Spleen (tissue), 11 donors: ENCODE measurements around the gene CYP26C1. TPM values are rescaled to one million over a fixed set of nuclear protein-coding genes. Genes with fewer than 3 reads are reported as not detected.

Source experiments
- DNase-seq: peaks from one replicate; pipeline ENCODE4 v3.0.0-alpha.2; 2020
- H3K27ac ChIP-seq, 8 donors: fragments of 200-600 bp; sonication (generic) in 7 of 8; 1 replicate in 4 of 8; 2 replicates in 4 of 8; pipeline versions ENCODE4 v1.5.0 to v1.8.0; 2016 to 2021; ENCODE audit warnings: inconsistent platforms in 4 of 8, mild to moderate bottlenecking in 4 of 8, moderate library complexity in 1 of 8
- H3K27me3 ChIP-seq, 7 donors: fragments of 200-600 bp; sonication (generic) in 6 of 7; replicated peaks in 1 of 7; 1 replicate in 4 of 7; 2 replicates in 3 of 7; pipeline versions ENCODE4 v1.5.0 to v1.8.0; 2016 to 2021; ENCODE audit warnings: inconsistent platforms in 3 of 7, mild to moderate bottlenecking in 1 of 7
- H3K36me3 ChIP-seq, 6 donors: fragments of 200-600 bp; sonication (generic) in 5 of 6; 1 replicate in 4 of 6; 2 replicates in 2 of 6; pipeline versions ENCODE4 v1.5.0 to v1.8.0; 2016 to 2021; ENCODE audit warnings: inconsistent platforms in 2 of 6
- H3K4me1 ChIP-seq, 6 donors: fragments of 200-600 bp; sonication (generic) in 5 of 6; 1 replicate in 3 of 6; 2 replicates in 3 of 6; pipeline versions ENCODE4 v1.5.0 to v1.8.0; 2016 to 2021; ENCODE audit warnings: inconsistent platforms in 3 of 6
- H3K4me3 ChIP-seq, 8 donors: fragments of 200-600 bp; sonication (generic) in 7 of 8; 1 replicate in 4 of 8; 2 replicates in 4 of 8; pipeline versions ENCODE4 v1.5.0 to v1.8.0; 2016 to 2021; ENCODE audit warnings: inconsistent platforms in 4 of 8, mild to moderate bottlenecking in 4 of 8, moderate library complexity in 2 of 8
- H3K9me3 ChIP-seq, 8 donors: fragments of 200-600 bp; sonication (generic) in 7 of 8; 1 replicate in 4 of 8; 2 replicates in 4 of 8; pipeline versions ENCODE4 v1.5.0 to v1.8.0; 2016 to 2021; ENCODE audit warnings: inconsistent platforms in 4 of 8
- POLR2A ChIP-seq, 3 donors: fragments of 450-650 bp; IDR thresholded peaks; one replicate each; pipeline ENCODE4 v1.5.1; 2017; ENCODE audit warnings: antibody characterized with exemption in 3 of 3, mild to moderate bottlenecking in 1 of 3
- POLR2AphosphoS5 ChIP-seq, 3 donors: sonication (generic); formaldehyde crosslinking; IDR thresholded peaks; one replicate each; pipeline ENCODE4 v1.5.1; 2017; ENCODE audit warnings: antibody characterized with exemption in 3 of 3
- WGBS, 5 donors: extraction: QIAGEN DNeasy Blood & Tissue Kit in 3 of 5; methylation state at CpG; one replicate each; pipeline versions ENCODE4 v1.1.5 to v1.1.7; 2013 to 2018; 5-methylcytosine and 5-hydroxymethylcytosine counted together
- intact Hi-C: fragments of 100-400 bp; cut with DNase I; formaldehyde crosslinking; loops from one replicate; pipeline ENCODE4 v1.15.0; 2023; ENCODE audit warnings: low total_unique reads
- polyA plus RNA-seq, 3 donors: library from polyadenylated mRNA; stranded (reverse); fragments of 200-250 nt; gene quantifications; one replicate each; pipeline ENCODE4 v1.2.1, GENCODE V29; 2013
- total RNA-seq, 7 donors: library from RNA; depleted of rRNA in 3 of 7; stranded (reverse); fragments of >200 nt in 3 of 7; fragmentation: NEBNext Ultra II Directional in 4 of 7; extraction: Animal tissue kit (Norgen Biotek cat#: 25700) in 4 of 7; gene quantifications; one replicate each; pipeline versions ENCODE4 v1.1.0 to v1.2.1, GENCODE V29; 2016 to 2021
- TF ChIP-seq, protein P1 (sequence below), 11 experiments: fragments of 200-600 bp in 7 of 11; fragments of 450-650 bp in 4 of 11; sonication (generic) in 4 of 11; IDR thresholded peaks in 8 of 11; conservative IDR thresholded peaks in 3 of 11; 1 replicate in 7 of 11; 2 replicates in 4 of 11; pipeline versions ENCODE4 v1.4.0 to v1.8.0; 2016 to 2021; ENCODE audit warnings: antibody characterized with exemption in 11 of 11, inconsistent platforms in 4 of 11, mild to moderate bottlenecking in 1 of 11
- donor health status: healthy with polysubstance abuse.
- donor health status: DM: no; HTN: no; CAD: no; lungs with moderate emphysema.
- donor health status: DM: no; HTN: no; CAD: no.
- donor health status: Bipolar disorder and iron deficiency.
- donor health status: healthy.
- donor health status: DM: no; HTN: no; CAD: no.
- donor health status: DM: yes; HTN: yes; CAD: no.

CYP26C1 gene
- total and polyA plus RNA-seq, 10 donors: 0.04 to 1.3 (median 0.39) TPM

- 60 to 75% (median 65%) methylated on average over 10 of the region's 10 CpGs for WGBS, 5 donors
- Histone ChIP-seq H3K27ac (no peak overlapping the region), H3K36me3 (no peaks in the 10 kb centered on the region), H3K9me3 (no peaks in the 10 kb centered on the region), H3K27me3 (peaks cover 0 to 56% (median 20%) of the 10 kb centered on the region in 7 donors), H3K4me1 (peaks cover 0 to 10% (median 7%) of the 10 kb centered on the region in 6 donors), H3K4me3 (no peak overlapping the region)
- no peak for DNase-seq
- intact Hi-C loops: loop anchor here (2.0 kb wide), 1 partner anchor 271 kb away; no protein-coding TSS in a partner anchor
- no peak for TF ChIP-seq POLR2AphosphoS5 (IDR thresholded peaks at IDR 0.05)
- TF ChIP-seq POLR2A (IDR thresholded peaks at IDR 0.05): no peak
- TF ChIP-seq, protein P1, sequence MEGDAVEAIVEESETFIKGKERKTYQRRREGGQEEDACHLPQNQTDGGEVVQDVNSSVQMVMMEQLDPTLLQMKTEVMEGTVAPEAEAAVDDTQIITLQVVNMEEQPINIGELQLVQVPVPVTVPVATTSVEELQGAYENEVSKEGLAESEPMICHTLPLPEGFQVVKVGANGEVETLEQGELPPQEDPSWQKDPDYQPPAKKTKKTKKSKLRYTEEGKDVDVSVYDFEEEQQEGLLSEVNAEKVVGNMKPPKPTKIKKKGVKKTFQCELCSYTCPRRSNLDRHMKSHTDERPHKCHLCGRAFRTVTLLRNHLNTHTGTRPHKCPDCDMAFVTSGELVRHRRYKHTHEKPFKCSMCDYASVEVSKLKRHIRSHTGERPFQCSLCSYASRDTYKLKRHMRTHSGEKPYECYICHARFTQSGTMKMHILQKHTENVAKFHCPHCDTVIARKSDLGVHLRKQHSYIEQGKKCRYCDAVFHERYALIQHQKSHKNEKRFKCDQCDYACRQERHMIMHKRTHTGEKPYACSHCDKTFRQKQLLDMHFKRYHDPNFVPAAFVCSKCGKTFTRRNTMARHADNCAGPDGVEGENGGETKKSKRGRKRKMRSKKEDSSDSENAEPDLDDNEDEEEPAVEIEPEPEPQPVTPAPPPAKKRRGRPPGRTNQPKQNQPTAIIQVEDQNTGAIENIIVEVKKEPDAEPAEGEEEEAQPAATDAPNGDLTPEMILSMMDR (IDR thresholded peaks at IDR 0.05 in 8 of 11, conservative IDR thresholded peaks at IDR 0.05 in 3 of 11): no peak
Observed at GRCh38 chr10:93081834-93082233, 21.2 kb downstream of the CYP26C1 start.

DNA sequence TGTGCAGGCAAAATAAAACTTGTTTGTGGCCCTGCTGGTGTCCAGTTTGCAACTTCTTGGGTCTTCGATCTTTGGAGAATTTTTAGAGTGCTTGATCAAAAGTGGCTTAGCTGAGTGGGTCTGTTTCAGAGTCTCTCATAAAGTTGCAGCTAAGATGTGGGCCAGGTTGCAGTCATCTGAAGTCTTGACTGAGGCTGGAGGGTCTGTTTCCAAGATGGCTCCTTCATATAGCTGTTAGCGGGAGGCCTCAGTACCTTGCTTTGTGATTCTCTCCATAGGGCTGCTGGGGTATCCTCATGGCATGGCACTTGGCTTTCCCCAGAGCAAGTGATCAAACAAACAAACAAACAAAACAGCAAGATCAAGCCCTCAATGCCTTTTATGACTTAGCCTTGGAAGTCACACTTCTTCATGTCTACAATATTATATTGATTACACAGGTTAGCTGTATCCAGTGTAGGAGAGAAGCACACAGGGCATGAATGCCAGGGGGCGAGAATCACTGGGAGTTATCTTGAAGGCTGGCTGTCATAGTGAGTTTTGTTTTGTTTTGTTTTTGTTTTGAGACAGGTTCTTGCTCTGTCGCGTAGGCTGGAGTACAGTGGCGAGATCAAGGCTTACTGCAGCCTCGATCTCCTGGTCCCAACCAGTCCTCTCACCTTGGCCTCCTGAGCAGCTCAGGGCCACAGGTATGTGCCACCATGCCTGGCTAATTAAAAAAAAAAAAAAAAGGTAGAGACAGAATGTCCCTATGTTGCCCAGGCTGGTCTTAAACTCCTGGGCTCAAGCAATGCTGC is 23.3 kb downstream of the CYP26C1 start:
- no peak overlapping the region for H3K4me3 ChIP-seq
- H3K36me3 ChIP-seq: no peaks in the 10 kb centered on the region
- TF ChIP-seq, protein P1 (IDR thresholded peaks at IDR 0.05 in 8 of 11, conservative IDR thresholded peaks at IDR 0.05 in 3 of 11): no peak
- TF ChIP-seq POLR2AphosphoS5 (IDR thresholded peaks at IDR 0.05) (no peak), POLR2A (IDR thresholded peaks at IDR 0.05) (no peak)
- DNase-seq: no peak
- intact Hi-C loops: no loop called here
- peaks cover 0 to 34% (median 16%) of the 10 kb centered on the region in 7 donors for H3K27me3 ChIP-seq
- H3K27ac ChIP-seq: no peak overlapping the region
- peaks cover 0 to 10% (median 7%) of the 10 kb centered on the region in 6 donors for H3K4me1 ChIP-seq
- H3K9me3 ChIP-seq: no peaks in the 10 kb centered on the region
- WGBS, 5 donors: 76 to 87% (median 81%) methylated on average over 6 to 7 of the region's 7 CpGs

- DNase-seq: no peak
- 59 to 74% (median 67%) methylated on average over 4 of the region's 4 CpGs for WGBS, 5 donors
- TF ChIP-seq POLR2A (IDR thresholded peaks at IDR 0.05): no peak
- no peak for TF ChIP-seq POLR2AphosphoS5 (IDR thresholded peaks at IDR 0.05)
- TF ChIP-seq, protein P1 (IDR thresholded peaks at IDR 0.05 in 8 of 11, conservative IDR thresholded peaks at IDR 0.05 in 3 of 11): no peak
- H3K27me3 ChIP-seq: peaks cover 0 to 25% (median 7%) of the 10 kb centered on the region in 7 donors
- H3K4me1 ChIP-seq: peaks cover 0 to 4% (median 1%) of the 10 kb centered on the region in 6 donors
- H3K27ac ChIP-seq: no peak overlapping the region
- no peak overlapping the region for H3K4me3 ChIP-seq
- intact Hi-C loops: no loop called here
- no peaks in the 10 kb centered on the region for H3K9me3 ChIP-seq
- no peaks in the 10 kb centered on the region for H3K36me3 ChIP-seq
Observed at GRCh38 chr10:93085272-93085859, 24.8 kb downstream of the CYP26C1 start.

- no peaks in the 10 kb centered on the region for H3K36me3 ChIP-seq
- no peak overlapping the region for H3K27ac ChIP-seq
- peaks cover 0 to 22% (median 0%) of the 10 kb centered on the region in 7 donors for H3K27me3 ChIP-seq
- intact Hi-C loops: no loop called here
- no peaks in the 10 kb centered on the region for H3K9me3 ChIP-seq
- H3K4me3 ChIP-seq: no peak overlapping the region
- no peak for DNase-seq
- H3K4me1 ChIP-seq: no peaks in the 10 kb centered on the region
- 89 to 93% (median 92%) methylated on average over 6 of the region's 6 CpGs for WGBS, 5 donors
- TF ChIP-seq POLR2AphosphoS5 (IDR thresholded peaks at IDR 0.05) (no peak), POLR2A (IDR thresholded peaks at IDR 0.05) (no peak)
- TF ChIP-seq, protein P1 (IDR thresholded peaks at IDR 0.05 in 8 of 11, conservative IDR thresholded peaks at IDR 0.05 in 3 of 11): no peak
Observed at GRCh38 chr10:93086289-93086688, 25.7 kb downstream of the CYP26C1 start.
